RPMI8226 (cell line): ENCODE results near the gene PRR29.
A peak's percentile ranks its signal among the peaks of the same experiment; 100 is the strongest.

Experiments used
- DNase-seq: peaks from one replicate; pipeline ENCODE4 v3.0.0-alpha.2; 2015

The PRR29 gene

DNA sequence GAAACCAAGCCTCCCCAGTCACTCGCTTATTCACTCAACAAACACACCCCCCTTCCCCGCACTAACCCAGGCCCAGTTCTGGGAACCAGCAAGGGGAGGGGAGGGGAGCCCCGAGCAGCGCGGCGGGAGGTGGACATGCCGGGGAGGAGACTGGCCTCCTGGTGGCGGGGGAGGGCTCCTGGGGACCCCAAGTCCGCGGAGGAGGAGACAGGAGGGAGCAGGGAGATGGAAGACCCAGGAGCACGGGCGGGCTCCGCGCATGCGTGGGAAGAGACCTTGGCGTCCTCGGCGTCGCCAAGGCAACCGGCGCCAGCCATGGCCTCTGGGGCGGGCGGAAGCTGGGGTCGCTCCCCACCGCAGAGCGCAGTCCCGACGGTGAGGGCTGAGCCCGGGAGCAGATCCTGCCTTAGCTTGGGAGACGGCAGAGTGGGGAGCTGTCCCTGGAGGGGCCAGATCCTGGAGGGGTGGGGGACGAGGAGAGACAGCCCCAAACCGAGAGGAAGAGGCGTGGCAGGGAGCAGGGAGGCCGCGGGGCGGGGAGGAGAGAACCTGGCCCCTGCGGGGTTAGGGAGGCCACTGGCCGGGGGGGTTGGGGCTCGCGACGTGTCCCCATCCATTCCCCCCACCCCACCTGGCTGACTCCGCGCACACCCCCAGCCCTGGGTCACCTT lies at the start of gene PRR29:
Gene PRR29 (plus strand): TSS at position 302 of the 671 bp plus-strand sequence. CDS start 14 bp downstream, at position 316.
- peak; percentile 68 for DNase-seq

DNA sequence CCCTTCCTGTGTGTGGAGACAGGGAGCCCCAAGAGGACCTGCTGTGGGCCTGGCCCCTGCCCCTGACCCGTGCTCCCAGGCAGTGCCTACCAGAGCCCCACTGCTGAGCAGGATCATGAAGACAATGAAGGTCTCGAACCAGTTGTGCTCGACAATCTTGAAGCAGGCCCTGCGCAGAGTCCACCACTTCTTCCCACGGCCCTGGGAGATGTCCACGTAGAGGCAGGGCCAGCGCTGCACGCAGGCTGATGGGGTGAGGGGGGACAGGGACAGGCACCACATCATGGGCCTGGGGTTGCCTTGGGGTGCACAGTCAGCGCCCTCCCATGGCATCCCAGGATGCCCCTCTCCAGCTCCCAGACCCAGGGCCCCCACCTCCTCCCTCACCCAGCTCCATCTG lies 49.6 kb upstream of the PRR29 start:
- DNase-seq: no peak

DNA sequence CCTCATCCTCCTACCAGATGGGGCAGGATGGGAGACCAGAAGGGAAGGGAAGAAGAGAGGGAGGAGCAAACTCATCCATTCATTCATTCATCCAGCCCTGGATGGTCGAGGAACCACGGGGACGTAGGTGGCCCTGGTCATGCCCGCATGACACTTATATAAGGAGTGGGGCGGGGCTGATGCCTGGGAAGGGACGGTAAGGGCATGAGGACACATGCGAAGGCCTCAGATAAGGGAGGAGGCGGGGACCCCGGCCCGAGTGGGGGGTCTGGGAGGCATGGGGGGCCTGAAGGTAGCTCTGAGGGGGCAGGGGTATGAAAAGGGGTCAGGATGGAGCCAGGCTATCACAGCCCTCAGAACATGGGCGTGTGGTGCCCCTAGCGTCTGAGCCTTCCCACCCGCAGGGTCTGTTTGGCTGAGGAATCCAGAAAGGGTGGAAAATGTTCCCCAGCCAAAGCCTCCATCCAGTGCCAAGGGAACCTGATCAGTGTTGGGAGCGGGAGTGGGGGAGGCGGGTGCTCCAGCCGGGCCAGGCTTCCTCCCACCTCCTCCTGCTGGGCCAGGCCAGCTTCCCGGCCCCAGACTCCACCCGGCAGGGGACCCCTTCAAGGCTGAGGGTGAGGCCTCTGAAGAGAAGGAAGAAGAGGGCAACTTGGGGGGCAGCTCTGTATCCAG lies 48.4 kb upstream of the PRR29 start:
- no peak for DNase-seq

DNA sequence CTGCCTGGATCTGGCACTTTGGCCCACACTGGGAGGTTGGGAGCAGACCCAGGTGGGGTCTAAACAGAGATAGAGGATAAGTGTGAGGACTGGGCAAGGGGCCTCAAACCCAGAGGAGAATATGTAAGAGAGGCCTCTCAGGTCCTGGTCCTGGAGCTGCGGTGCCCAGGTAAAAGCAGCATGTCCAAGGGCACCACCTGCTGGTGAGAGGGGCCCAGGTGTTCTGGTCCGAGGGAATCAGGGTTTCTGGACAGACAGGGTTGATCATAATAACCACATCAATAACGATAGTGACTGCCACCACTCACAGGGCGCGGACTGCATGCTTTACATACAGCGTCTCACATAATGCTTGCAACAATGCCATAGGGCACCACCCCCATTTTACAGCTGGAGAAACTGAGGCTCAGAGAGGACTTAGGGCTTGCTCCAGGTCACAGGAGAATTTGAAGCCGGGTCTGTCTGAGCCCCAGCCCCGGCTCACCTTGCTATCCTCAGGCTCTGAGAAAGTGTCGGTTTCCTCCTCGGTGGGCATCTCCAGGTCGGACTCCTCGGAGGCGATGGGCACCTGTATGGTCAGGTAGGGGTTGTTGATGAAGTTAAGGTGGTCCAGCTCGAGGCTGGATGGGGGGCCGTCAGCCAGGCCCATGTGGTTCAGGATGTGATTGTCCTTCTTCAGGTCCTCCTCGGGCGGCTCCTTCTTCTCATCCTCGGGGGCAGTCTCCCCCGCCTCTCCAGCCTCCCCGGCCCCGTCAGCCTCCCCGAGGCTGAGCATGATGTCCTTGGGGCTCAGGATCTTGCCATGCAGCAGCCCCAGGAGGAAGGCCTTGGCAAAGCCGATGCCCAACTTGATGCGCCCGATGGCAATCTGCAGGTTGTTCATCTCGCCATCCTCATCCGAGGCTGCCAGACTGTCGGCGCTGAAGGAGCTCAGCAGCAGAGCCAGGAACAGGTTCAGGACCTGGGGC lies 46.9 kb upstream of the PRR29 start:
- DNase-seq: peak; percentile 84

GRCh38 chr17:63954402-63955063 lies 43.6 kb upstream of the PRR29 start:
- DNase-seq: peak; percentile 99

GRCh38 chr17:63955232-63955631 lies 42.9 kb upstream of the PRR29 start:
- peak; percentile 21 for DNase-seq

DNA sequence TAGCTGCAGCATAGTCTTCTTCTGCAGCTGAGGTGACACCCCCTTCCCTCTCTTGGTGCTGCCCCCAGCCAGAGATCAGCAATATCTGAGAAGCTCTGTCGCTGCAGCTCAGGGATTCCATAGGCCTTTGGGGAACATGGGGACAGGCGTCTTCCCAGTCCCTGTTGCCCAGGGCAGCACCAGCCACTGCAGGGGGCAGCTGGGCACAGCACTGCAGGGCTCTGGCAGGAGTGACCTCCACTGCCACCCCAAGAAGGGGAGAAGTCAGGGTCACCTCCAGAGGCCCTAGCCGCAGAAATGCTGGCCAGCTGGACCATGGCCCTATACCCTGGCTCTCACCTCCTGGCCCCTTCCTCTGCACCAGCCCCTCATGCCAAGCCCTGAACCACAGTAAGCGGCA lies 42.4 kb upstream of the PRR29 start:
- DNase-seq: no peak

- no peak for DNase-seq
These were observed 41.7 kb upstream of the PRR29 start for GRCh38 chr17:63956296-63956920.

DNA sequence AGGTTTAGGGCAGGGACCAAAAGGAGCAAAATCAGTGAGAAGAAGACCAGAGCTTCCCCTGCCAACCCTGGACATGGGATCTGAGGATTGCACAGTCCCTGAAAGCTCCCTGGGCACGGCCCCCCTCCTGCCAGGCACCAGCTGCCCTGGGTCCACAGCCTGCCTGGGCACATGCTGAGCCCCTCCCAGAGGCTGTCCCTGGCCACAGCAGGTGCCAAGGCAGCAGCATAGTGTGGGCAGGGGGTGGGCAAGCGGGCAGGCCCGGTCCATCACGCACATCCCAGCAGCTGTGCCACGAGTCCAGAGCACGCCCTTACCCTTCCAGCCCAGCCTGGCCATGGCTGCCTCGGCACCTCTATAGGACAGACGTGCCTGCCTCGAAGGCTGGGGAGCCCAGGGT lies 38.1 kb upstream of the PRR29 start:
- DNase-seq: no peak

- DNase-seq: no peak
These were observed 37.7 kb upstream of the PRR29 start for GRCh38 chr17:63960430-63960829.

GRCh38 chr17:63961355-63962212 lies 36.6 kb upstream of the PRR29 start:
- no peak for DNase-seq

- no peak for DNase-seq
These were observed 35.8 kb upstream of the PRR29 start for GRCh38 chr17:63962298-63962744.

DNA sequence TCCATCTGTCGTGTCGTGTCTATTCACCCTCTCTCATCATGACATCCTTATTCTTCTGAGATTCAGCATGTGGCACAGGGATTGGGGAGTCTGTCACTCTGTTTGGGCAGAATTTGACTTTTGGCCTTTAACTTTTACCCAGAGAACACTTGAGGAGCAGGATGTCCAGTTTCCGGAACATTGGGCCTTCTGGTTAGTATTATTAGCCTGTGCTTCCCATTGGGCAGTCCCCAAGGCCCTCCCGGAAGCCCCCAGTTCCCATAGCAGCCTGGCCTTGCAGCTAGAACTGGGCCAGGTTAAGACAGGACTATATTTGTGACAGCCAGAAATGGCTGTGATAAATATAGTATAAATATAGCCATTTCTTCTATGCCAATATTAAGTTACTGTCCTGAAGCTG lies 35.0 kb upstream of the PRR29 start:
- no peak for DNase-seq

DNA sequence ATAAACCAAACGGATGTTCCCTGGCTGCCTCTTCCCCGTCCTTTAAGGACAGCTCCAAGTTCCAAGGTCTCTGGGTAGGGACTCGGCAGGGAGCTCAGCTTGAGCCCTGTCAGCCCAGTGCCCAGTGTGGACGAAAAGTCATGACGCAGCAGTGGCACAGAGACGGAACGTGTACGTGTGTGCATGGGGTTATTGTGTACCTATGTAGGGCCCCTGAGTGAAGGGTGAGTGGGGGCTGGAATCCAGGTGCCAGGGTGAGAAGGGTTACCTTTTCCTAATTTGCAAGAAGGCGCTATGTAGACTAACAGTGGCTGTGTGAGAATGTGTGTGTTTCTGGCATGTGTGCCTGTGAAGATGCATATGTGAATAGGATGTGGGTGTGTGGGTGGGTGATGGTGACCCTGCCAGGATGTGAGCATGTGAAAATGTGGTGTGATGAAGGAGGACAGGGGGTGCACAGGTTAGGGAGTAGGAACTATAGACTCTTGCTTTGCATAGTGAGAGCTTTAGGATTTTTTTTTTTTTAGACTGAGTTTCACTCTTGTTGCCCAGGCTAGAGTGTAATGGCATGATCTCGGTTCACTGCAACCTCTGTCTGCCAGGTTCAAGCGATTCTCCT lies 31.4 kb upstream of the PRR29 start:
- no peak for DNase-seq

DNA sequence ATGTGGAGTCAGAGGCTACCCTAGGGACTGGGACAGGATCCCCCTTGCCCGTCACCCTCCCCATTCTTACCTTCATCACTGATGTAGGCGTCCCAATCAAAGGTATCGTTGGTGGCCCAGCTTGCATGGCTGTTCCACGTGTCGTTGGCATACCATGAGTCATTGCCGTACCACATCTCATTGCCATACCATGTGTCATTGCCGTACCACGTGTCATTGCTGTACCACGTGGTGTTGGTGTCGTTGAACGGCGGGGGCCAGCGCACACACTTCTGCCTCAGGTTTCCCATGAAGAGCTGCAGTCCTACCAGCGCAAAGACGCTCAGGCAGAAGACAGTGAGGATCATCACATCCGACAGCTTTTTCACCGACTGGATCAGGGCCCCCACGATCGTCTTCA lies 30.2 kb upstream of the PRR29 start:
- no peak for DNase-seq

DNA sequence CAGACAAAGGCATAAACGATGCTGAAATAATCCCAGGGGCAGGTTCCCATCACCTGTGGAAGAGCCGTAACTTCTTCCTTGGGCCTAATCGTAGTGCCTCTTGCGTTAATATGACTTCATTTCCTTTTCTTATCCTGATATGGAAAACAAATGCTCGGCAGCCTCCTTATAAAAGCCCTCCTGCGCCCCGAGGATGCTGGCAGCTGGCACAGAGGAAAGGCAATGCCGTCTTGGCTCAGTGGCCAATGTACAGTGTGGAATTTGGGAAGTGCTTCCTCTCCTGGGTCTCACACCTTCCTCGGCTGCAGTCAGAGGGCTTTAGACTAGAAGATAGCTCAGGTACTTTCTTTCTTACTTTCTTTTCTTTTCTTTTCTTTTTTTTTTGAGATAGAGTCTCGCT lies 28.9 kb upstream of the PRR29 start:
- no peak for DNase-seq

- DNase-seq: no peak
These were observed 25.4 kb upstream of the PRR29 start, which contains the start of gene SCN4A for GRCh38 chr17:63972796-63973195. Gene SCN4A, minus strand, starts transcription at chr17:63972918. Its CDS starts 77 bp downstream, at chr17:63972841.

DNA sequence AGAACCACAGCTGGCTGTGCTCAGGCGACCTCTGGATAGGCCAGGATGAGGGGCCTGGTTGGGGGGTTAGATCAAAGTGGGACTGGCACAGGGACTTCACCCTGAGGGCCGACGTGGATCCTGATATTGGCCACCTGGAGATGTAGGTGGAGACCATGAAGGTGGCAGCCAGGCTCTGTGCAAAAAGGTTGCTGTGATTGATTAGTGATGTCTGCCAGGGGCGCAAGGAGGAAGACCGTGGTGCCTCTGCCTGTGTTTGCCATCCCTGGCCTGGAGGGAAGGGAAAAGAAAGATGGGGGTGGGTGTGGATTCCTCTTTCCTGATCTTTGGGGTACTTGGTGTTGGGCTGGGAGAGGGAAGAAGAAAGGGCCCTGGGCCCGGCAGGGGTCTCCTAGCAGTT lies 24.9 kb upstream of the PRR29 start:
- DNase-seq: no peak

DNA sequence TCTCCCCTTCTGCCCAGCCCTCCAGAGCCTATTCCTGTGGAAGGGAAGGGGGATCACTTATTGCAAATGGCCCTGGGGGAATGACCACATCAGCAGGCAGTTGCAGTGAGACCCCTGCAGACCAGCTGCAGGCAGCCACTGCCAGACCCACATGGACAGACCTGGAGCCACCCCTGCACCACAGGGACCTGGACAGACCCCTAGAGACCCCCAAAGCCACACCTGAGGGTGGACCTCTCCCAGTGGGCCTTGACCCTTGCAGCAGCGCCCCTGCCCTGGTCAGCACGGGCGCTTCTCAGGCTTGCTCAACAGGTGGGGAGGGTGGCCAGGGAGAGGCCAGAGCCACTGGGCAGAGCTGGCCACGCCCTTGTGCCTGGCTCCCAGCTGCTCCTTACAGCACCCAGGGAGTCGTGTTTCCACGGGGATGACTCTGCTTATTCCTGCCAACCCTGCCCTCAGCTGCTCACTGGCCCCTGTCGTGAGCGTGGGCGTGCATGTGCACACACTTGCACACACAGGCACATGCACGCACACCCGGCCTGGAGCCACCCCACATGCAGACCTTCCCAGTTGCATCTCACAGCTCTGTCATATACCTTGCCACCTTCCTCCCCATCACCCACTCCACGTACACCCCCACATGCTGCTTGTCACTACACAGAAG lies 24.1 kb upstream of the PRR29 start:
- no peak for DNase-seq

DNA sequence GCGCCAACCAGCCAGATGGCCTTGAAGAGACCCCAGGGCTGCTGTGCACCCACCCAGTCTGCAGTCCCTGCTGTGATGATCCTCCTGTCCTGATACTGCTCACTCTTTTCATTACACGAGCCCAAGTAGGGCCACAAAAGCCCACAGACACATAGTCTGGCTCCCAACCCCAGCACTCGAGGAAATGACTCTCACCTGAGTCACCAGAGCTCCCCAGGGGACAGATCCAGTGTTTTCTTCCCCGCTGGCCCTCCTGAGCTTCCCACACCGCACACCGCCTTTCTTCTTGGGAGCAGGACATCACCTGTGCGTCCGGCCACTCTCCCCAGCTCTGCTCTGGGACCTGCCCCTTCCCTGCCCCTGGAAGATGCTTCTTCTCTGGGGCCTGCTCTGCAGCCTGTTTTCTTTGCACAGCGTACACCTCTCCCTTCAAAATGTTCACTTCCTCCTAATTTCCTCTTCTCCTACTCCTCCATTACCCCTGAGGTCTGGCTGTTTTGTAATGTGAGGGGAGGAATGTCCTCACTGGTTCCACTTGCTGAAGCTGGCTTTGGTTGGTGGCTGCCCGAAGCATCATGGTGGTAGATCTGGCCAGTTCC lies 23.5 kb upstream of the PRR29 start:
- no peak for DNase-seq
